Daoy (cell line): ENCODE measurements around the gene GPC6. TPM values are rescaled to one million over a fixed set of nuclear protein-coding genes. Genes with fewer than 3 reads are reported as not detected.

Experiments used
- DNase-seq: peaks from one replicate; pipeline ENCODE4 v3.0.0-alpha.2; 2015; ENCODE audit warnings: low read depth
- total RNA-seq: library from RNA; depleted of rRNA; stranded (reverse); fragments of >200 nt; shearing (Covaris generic); gene quantifications from 2 replicates; pipeline ENCODE4 v1.2.3, GENCODE V29; 2014

The GPC6 gene
- total RNA-seq, 1 experiment from 2014 or later, result 1.1 TPM

GRCh38 chr13:93922063-93922855 is 695.7 kb downstream of the GPC6 start:
- no peak for DNase-seq

- DNase-seq, result no peak
Observed at GRCh38 chr13:93925990-93926389, 699.4 kb downstream of the GPC6 start.

GRCh38 chr13:93926425-93926824 is 699.8 kb downstream of the GPC6 start:
- DNase-seq, result no peak

DNA sequence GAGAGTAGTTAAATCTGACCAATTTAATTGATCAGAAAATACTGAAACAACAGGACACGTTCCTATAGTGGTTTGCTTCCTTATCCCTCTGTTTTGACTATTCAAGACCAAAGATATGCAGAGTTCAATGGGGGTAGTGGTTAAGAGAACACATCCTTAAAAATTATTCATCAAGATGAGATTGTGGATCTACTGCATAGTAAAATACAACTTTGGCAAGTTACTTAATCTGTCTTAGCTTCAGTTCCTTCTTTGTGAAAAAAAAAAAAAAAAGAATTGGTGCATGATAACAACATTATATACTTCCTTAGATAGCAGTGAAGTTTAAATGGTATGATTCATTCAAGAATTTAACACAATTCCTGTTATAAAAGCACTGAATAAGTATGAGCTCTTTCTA is 700.8 kb downstream of the GPC6 start:
- no peak for DNase-seq

GRCh38 chr13:93932901-93933300 is 706.3 kb downstream of the GPC6 start:
- no peak for DNase-seq

DNA sequence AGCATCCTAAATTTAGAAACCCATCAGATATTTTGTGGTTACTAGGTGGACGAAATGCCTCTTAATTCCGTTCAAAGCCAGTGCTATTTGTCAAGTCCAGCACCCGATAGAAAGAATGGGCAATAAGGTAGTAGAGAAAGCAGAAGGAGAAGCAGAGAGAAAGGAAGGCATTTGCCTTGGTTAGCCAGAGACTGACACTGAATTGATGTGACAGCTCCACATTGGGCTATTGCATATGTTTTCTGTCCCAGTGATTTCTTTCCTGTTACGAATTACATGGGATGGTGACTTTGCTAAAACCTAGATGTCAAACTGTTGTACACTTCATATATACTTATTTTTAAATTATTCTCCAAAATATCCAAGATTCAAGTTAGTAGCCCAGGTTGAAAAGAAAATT is 710.3 kb downstream of the GPC6 start:
- DNase-seq, result no peak

GRCh38 chr13:93941444-93941843 is 714.8 kb downstream of the GPC6 start:
- no peak for DNase-seq

GRCh38 chr13:93942016-93942415 is 715.4 kb downstream of the GPC6 start:
- DNase-seq, result no peak

DNA sequence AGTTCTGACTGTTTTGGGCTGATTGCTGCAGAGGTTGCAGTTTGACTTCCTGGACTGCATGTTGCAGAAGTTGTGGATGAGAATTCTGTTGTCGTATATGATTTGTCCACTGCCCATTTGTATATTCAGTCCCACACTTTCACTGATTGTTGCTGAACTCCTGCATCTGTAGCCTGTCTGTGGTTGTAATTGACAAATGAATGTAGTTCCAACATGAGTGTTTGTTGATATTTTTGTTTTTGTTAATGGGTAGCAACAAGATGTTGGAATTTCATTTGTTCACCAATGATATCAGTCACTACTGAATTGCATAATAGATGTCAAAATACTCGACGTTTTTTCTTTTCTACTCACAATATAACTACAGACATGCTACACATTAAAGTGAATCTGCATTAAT is 719.0 kb downstream of the GPC6 start:
- no peak for DNase-seq

GRCh38 chr13:93946994-93947393 is 720.4 kb downstream of the GPC6 start:
- DNase-seq, result no peak

GRCh38 chr13:93947651-93948050 is 721.0 kb downstream of the GPC6 start:
- no peak for DNase-seq

DNA sequence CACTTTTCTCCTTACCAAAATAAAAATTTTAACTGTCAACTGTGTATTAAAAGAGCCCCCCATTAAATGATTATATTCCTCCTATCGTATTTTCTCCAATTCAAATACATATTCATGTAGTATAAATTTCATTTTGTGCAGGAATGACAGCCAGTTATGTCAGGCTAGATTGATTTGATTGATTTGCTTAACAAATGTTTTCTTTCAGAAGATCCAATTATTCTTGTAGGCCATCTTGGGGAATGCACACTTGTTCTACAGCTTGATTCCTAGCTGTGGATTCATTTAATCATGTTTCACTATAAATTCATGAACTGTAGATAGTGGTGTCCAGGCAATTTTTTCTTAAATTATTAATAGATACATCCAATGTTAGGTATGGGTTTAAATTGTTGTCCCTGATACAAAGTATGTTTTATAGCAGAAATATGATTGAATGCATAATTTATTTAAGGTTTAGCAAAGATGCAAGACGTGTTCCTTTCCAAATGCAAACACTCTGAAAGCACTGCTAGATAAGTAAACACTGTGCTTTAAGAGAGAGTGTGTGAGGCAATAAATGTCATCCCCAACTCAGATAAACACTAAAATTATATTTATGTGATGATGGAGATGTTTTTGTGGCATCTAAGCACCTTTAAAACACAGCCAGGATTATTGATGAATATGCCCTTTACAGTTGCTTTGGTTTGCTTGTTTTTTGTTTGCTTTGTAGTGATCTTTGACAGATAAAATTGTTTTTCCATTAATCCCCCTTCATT is 721.7 kb downstream of the GPC6 start:
- DNase-seq, result no peak

DNA sequence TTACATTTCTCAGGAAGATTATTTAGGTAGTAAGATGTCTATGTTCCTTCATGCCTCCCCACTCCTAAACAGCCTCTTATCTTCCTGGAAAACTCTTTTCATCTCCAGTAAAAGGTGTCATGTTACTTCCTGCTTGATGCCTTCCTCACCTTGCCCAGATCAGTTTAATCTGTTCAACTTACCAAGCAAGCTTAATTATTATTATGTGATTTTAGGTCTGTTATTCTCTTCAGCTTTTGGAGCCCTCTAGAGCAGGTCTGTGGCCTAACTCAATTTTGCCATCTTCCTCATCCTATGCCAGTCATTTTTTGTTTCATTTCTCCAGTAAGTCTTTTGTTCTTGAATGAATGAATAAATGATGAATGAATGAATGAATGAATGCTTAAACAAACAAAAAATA is 724.5 kb downstream of the GPC6 start:
- DNase-seq, result no peak

DNA sequence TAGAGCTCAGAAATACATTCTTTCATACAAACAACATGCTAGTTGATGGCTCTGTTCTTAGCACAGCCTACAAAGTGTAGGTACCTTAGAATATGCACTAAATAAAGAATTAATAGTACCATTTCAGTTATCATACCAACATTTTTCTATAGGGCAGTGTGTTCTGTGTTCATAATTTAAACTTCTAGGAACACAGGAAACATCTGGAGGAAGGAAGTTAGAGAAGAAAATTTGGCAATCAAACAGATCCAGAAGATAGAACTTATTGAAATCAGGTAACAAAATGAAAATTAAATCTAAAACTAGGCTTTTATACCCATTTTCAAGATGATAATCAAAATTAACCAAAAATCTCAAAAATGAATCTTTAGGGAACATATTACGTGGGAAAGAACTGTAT is 725.3 kb downstream of the GPC6 start:
- no peak for DNase-seq

GRCh38 chr13:93953841-93954240 is 727.2 kb downstream of the GPC6 start:
- no peak for DNase-seq

DNA sequence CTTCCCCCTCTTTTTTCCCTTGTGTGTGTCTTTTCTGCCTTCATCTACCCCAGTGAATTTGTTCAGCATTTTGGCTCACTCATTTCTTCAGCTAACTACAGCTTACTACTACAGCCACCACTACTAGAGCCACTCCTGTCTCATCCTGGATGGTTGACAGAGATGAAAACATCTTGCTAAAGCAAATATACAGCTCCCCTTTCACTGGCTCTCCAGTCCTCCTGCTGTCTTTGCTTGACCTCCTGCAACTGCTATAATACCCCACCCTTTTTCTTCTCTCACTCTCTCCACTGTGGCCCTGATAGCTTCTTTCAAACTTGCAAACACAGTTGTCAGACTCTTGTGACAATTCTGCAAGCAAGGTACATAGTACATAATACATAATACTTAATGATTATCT is 729.3 kb downstream of the GPC6 start:
- no peak for DNase-seq

- no peak for DNase-seq
Observed at GRCh38 chr13:93956426-93956825, 729.8 kb downstream of the GPC6 start.

GRCh38 chr13:93957371-93957770 is 730.8 kb downstream of the GPC6 start:
- no peak for DNase-seq

GRCh38 chr13:93959796-93960533 is 733.4 kb downstream of the GPC6 start:
- DNase-seq, result no peak

GRCh38 chr13:93963266-93964145 is 736.9 kb downstream of the GPC6 start:
- peak; percentile 4 for DNase-seq

GRCh38 chr13:93964146-93964512 is 737.5 kb downstream of the GPC6 start:
- no peak for DNase-seq

DNA sequence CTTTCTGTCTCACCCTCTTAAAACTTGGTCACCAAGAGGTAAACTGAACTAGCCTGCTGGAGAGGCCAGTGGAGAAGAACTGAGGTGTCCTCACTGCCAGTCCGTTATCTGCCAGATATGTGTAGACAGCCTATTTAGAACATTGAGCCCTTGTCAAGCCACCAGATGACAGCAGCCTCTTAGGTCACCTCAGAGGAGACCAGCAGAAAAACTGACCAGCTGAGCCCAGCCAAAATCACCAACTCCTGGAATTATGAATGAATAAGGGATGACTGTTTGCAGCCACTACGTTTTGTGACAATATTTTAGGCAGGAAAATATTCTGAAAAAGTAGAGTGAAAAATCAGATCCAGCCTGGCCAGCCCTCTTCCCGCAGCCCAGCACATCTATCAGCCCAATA is 739.0 kb downstream of the GPC6 start:
- DNase-seq, result no peak
